Coronary artery (tissue), 2 donors: Measurements from ENCODE around the gene ALDH7A1.
"Not testable (repeated sequence)": the region's sequence is repeated elsewhere in the genome, so short reads cannot be mapped to it uniquely, and the experiment has no call there.

Experiments used
- DNase-seq: peaks from one replicate; pipeline ENCODE4 v3.0.0-alpha.2; 2017; ENCODE audit warnings: low spot score
- H3K27ac ChIP-seq, 2 donors: fragments of 200-600 bp; sonication (generic); one replicate each; pipeline ENCODE4 v1.5.1; 2016 to 2019
- H3K4me3 ChIP-seq: fragments of 200-600 bp; sonication (generic); 2 replicates; pipeline ENCODE4 v1.5.1; 2016; ENCODE audit warnings: mild to moderate bottlenecking, moderate library complexity
- CTCF ChIP-seq: fragments of 200-600 bp; sonication (generic); IDR thresholded peaks from one replicate; pipeline ENCODE4 v1.5.1; 2019; ENCODE audit warnings: antibody characterized with exemption

The ALDH7A1 gene

DNA sequence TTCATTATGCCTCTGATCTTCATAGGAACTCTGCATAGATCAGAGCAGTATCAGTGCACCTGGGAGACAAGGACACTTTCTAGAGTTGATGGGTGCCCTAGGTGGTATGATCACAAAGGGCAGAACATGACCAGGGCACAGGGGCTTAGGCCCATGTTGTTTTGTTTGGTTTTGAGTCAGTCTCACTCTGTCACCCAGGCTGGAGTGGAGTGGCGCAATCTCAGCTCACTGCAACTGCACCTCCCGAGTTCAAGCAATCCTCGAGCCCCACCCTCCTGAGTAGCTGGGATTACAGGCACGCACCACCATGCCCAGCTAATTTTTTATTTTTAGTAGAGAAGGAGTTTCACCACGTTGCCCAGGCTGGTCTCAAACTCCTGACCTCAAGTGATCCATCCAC is 17.6 kb downstream of the ALDH7A1 start:
- no peak for DNase-seq
- no peak for TF ChIP-seq CTCF
- Histone ChIP-seq H3K4me3 (no peak overlapping the region), H3K27ac (no peak overlapping the region)

DNA sequence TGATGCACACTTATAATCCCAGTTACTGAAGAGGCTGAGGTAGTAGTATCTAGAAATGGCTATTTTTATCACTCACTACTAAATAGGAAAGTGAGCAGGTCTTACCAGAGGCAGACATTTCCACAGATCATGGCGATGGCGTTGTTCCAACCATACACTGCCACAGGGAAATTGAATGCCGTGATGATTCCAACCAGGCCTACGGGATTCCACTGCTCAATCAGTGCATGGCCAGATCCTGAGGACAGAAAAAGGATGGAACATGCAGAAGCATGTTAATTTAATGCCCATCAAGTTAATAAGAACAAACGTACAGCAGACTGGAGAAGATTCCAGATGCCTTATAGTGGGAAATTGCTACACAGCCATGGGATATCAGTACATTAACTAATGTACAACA is 18.0 kb downstream of the ALDH7A1 start:
- no peak overlapping the region for H3K27ac ChIP-seq

DNA sequence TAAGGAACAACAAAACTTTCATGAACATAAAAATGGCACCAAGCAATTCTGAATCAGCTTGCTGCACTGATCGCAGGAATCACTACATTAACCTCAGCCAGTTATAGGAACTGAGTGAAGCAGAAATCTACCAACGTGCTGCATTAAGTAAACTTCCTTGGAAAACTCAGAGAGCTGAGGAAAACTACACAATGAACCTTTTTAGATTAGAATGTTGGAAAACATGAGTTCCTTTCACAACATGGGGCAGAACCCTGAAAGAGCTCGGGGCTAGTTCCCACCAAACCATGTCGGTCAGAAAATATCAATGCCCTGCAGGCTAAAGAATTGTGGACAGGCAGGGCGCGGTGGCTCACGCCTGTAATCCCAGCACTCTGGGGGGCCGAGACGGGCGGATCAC is 19.4 kb downstream of the ALDH7A1 start:
- TF ChIP-seq CTCF: no peak
- no peak for DNase-seq
- no peak overlapping the region for H3K27ac ChIP-seq

More for the DNA sequence above, 18.0 kb downstream of the ALDH7A1 start:
- DNase-seq: no peak
- H3K4me3 ChIP-seq: no peak overlapping the region
- TF ChIP-seq CTCF: no peak

DNA sequence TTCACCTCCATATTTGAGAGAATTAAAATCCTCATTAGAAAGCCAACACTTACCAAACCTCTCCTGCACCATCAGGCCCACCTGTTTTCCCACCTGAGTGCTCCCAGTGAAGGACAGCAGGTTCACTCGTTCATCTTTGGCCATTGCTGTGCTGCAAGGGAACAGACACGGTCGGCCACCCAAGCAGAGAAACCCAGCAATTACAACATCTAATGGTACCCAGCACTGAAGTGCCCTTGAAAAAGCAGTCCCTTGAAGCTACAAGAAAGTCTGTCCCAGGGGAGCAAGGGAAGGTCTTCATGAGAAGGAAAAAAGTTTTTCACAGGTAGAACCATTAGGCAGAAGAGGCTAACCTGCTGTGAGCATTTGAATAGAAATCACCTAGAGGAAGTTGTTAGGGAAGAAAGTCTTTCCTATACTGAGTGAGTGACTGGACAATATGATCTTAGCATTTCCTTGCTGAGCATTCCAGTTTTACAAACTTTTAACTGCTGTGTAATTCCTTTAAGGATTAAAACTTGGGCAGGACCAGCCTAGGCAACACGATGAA is 26.7 kb downstream of the ALDH7A1 start:
- no peak for DNase-seq
- Histone ChIP-seq H3K27ac (no peak overlapping the region), H3K4me3 (no peak overlapping the region)
- TF ChIP-seq CTCF: no peak

More for the DNA sequence above, 19.4 kb downstream of the ALDH7A1 start:
- H3K4me3 ChIP-seq: no peak overlapping the region

DNA sequence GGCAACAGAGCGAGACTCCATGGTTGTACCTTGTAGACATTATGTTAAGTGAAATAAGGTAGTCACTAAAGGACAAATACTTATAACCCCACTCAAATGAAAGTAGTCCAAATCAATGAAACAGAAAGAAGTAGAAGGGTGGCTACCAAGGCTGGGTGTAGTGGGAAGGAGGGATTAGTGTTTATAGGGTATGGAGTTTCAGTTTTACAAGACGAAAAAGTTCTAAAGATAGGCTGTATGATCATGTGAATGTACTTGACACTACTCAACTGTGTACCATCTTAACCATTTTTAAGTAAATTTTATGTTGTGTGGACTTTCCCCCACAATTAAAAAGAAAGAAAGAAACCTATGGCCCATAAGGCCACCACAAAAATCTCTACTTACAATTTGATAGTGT is 32.2 kb downstream of the ALDH7A1 start:
- DNase-seq: no peak
- Histone ChIP-seq H3K27ac (no peak overlapping the region), H3K4me3 (no peak overlapping the region)
- no peak for TF ChIP-seq CTCF

DNA sequence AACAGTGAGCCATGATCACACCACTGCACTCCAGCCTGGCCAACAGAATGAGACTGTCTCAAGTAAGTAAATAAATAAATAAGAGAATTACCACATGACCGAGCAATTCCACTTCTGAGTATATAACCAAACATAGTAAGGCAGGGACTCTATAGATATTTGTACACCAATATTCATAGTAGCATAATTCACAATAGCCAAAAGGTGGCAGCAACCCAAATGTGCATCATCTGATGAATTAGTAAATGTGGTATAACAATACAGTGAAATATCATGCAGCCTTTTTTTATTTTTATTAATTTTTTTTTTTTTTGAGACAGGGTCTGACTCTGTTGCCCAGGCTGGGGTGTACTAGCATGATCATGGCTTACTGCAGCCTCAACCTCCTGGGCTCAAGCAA is 33.1 kb downstream of the ALDH7A1 start:
- TF ChIP-seq CTCF: no peak
- DNase-seq: no peak
- H3K27ac ChIP-seq: no peak overlapping the region
- no peak overlapping the region for H3K4me3 ChIP-seq

- not testable (repeated sequence) for H3K27ac ChIP-seq, DNase-seq, H3K4me3 ChIP-seq
These were observed 39.9 kb downstream of the ALDH7A1 start for GRCh38 chr5:126555101-126555500.

DNA sequence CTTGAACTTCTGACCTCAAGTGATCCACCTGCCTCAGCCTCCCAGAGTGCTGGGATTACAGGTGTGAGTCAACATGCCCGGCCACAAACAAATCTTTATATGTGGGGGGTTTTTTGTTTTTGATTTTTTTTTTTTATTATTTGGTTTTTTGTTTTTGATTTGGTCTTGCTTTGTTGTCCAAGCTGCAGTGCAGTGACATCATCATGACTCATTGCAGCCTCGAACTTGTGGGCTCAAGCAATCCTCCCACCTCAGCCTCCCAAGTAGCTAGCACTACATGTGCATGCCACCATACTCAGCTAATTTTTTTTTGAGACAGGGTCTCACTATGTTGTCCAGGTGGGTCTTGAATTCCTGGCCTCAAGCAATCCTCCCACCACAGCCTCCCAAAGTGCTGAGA is 42.4 kb downstream of the ALDH7A1 start:
- Histone ChIP-seq H3K27ac (no peak overlapping the region), H3K4me3 (no peak overlapping the region)
- no peak for TF ChIP-seq CTCF
- no peak for DNase-seq
